Measurements from ENCODE around the gene RHO.
"Not testable (repeated sequence)": the region's sequence is repeated elsewhere in the genome, so short reads cannot be mapped to it uniquely, and the experiment has no call there.

The RHO gene

GRCh38 chr3:129506231-129506742, 22.2 kb upstream of the RHO start:
- TF ChIP-seq CTCF (IDR thresholded peaks at IDR 0.05; ENCODE audit: low read depth, low read length) = no peak
- no peak for DNase-seq (ENCODE audit: extremely low read depth, low read depth)

GRCh38 chr3:129507181-129507831, 21.1 kb upstream of the RHO start:
- no peak for TF ChIP-seq CTCF (IDR thresholded peaks at IDR 0.05; ENCODE audit: low read depth, low read length)
- DNase-seq (ENCODE audit: extremely low read depth, low read depth) = no peak

- DNase-seq (ENCODE audit: extremely low read depth, low read depth) = no peak
- no peak for TF ChIP-seq CTCF (IDR thresholded peaks at IDR 0.05; ENCODE audit: low read depth, low read length)
These were observed 15.8 kb upstream of the RHO start for GRCh38 chr3:129512595-129512994.

GRCh38 chr3:129513705-129514104, 14.7 kb upstream of the RHO start:
- no peak for DNase-seq (ENCODE audit: extremely low read depth, low read depth)
- TF ChIP-seq CTCF (IDR thresholded peaks at IDR 0.05; ENCODE audit: low read depth, low read length) = no peak

- no peak for DNase-seq (ENCODE audit: extremely low read depth, low read depth)
- no peak for TF ChIP-seq CTCF (IDR thresholded peaks at IDR 0.05; ENCODE audit: low read depth, low read length)
These were observed 14.3 kb upstream of the RHO start for GRCh38 chr3:129514110-129514509.

GRCh38 chr3:129514563-129514962, 13.9 kb upstream of the RHO start:
- DNase-seq (ENCODE audit: extremely low read depth, low read depth) = no peak
- no peak for TF ChIP-seq CTCF (IDR thresholded peaks at IDR 0.05; ENCODE audit: low read depth, low read length)

GRCh38 chr3:129515108-129515820, 13.2 kb upstream of the RHO start:
- not testable (repeated sequence) for DNase-seq (ENCODE audit: extremely low read depth, low read depth)

GRCh38 chr3:129515821-129516432, 12.5 kb upstream of the RHO start:
- DNase-seq (ENCODE audit: extremely low read depth, low read depth) = not testable (repeated sequence)

All from AG09319 (cell line).